Measurements from ENCODE around the gene DEFB108B.
A peak's percentile ranks its signal among the peaks of the same experiment; 100 is the strongest.
"Not testable (repeated sequence)": the region's sequence is repeated elsewhere in the genome, so short reads cannot be mapped to it uniquely, and the experiment has no call there.

GRCh38 chr11:71800335-71800953 is 32.6 kb upstream of the DEFB108B start:
- peak; percentile 77 for TF ChIP-seq CTCF (IDR thresholded peaks at IDR 0.05)
- TF ChIP-seq EZH2 (IDR thresholded peaks at IDR 0.05; ENCODE audit: borderline replicate concordance, insufficient read depth, low read depth, low read length, poor library complexity, severe bottlenecking): not testable (repeated sequence)
